Neutrophil (primary cell): ENCODE data around the gene CCDC92B.

Experiments
- H3K27ac ChIP-seq: fragments of 200-600 bp; sonication (generic); 2 replicates; pipeline ENCODE4 v1.5.1; 2016; ENCODE audit warnings: mild to moderate bottlenecking, moderate library complexity
- H3K27me3 ChIP-seq: fragments of 200-600 bp; sonication (generic); 2 replicates; pipeline ENCODE4 v1.6.0; 2016; ENCODE audit warnings: mild to moderate bottlenecking
- H3K36me3 ChIP-seq: fragments of 200-600 bp; sonication (generic); 2 replicates; pipeline ENCODE4 v1.5.1; 2017
- H3K4me1 ChIP-seq, 2 experiments: fragments of 200-600 bp in 1 of 2; sonication (generic) in 1 of 2; 1 replicate in 1 of 2; 2 replicates in 1 of 2; pipeline versions ENCODE4 v1.5.1 to v1.6.1; 2013 to 2016; ENCODE audit warnings: low read depth in 1 of 2, low read length in 1 of 2, mild to moderate bottlenecking in 1 of 2, moderate library complexity in 1 of 2; ENCODE audit not compliant: control insufficient read depth in 1 of 2, insufficient read depth in 1 of 2
- H3K4me3 ChIP-seq, 2 experiments: fragments of 200-600 bp in 1 of 2; sonication (generic) in 1 of 2; 1 replicate in 1 of 2; 2 replicates in 1 of 2; pipeline ENCODE4 v1.5.1; 2013 to 2016; ENCODE audit warnings: low read depth in 1 of 2, low read length in 1 of 2, mild to moderate bottlenecking in 1 of 2, moderate library complexity in 1 of 2
- H3K9me3 ChIP-seq: fragments of 200-600 bp; sonication (generic); 2 replicates; pipeline ENCODE4 v1.5.1; 2016
- CTCF ChIP-seq: fragments of 200-600 bp; sonication (generic); IDR thresholded peaks from 2 replicates; pipeline ENCODE4 v1.5.1; 2016; ENCODE audit warnings: antibody characterized with exemption

CCDC92B gene

GRCh38 chr17:2694381-2695242, 54.8 kb downstream of the CCDC92B start:
- no peaks in the 10 kb centered on the region for H3K4me1 ChIP-seq
- no peak for TF ChIP-seq CTCF
- peaks cover 30% of the 10 kb centered on the region for H3K36me3 ChIP-seq
- H3K9me3 ChIP-seq, result no peaks in the 10 kb centered on the region
- no peaks in the 10 kb centered on the region for H3K27me3 ChIP-seq
- H3K4me3 ChIP-seq, result no peak overlapping the region
- H3K27ac ChIP-seq, result no peak overlapping the region

- Histone ChIP-seq H3K27me3 (no peaks in the 10 kb centered on the region), H3K36me3 (peaks cover 30% of the 10 kb centered on the region), H3K4me3 (no peak overlapping the region), H3K9me3 (no peaks in the 10 kb centered on the region), H3K4me1 (no peaks in the 10 kb centered on the region), H3K27ac (no peak overlapping the region)
- no peak for TF ChIP-seq CTCF
These were observed 55.7 kb downstream of the CCDC92B start for GRCh38 chr17:2693561-2694380.

GRCh38 chr17:2692781-2693135, 56.7 kb downstream of the CCDC92B start:
- Histone ChIP-seq H3K4me1 (no peaks in the 10 kb centered on the region), H3K27me3 (no peaks in the 10 kb centered on the region), H3K36me3 (peaks cover 23% of the 10 kb centered on the region), H3K4me3 (no peak overlapping the region), H3K27ac (no peak overlapping the region), H3K9me3 (no peaks in the 10 kb centered on the region)
- TF ChIP-seq CTCF, result no peak

GRCh38 chr17:2691965-2692780, 57.3 kb downstream of the CCDC92B start:
- H3K4me3 ChIP-seq, result no peak overlapping the region
- TF ChIP-seq CTCF, result no peak
- H3K36me3 ChIP-seq, result peaks cover 20% of the 10 kb centered on the region
- no peak overlapping the region for H3K27ac ChIP-seq
- no peaks in the 10 kb centered on the region for H3K27me3 ChIP-seq
- no peaks in the 10 kb centered on the region for H3K9me3 ChIP-seq
- H3K4me1 ChIP-seq, result no peaks in the 10 kb centered on the region

GRCh38 chr17:2691069-2691871, 58.2 kb downstream of the CCDC92B start:
- H3K4me3 ChIP-seq, result no peak overlapping the region
- no peaks in the 10 kb centered on the region for H3K4me1 ChIP-seq
- no peak for TF ChIP-seq CTCF
- H3K36me3 ChIP-seq, result peaks cover 17% of the 10 kb centered on the region
- no peaks in the 10 kb centered on the region for H3K9me3 ChIP-seq
- no peak overlapping the region for H3K27ac ChIP-seq
- H3K27me3 ChIP-seq, result no peaks in the 10 kb centered on the region
